HEK293 (cell line): ENCODE results near the gene GTF3C5.

Source experiments
- CTCF ChIA-PET: fragments of 350-600 bp; formaldehyde crosslinking; extraction: SDS; loops from one replicate; lab custom pipeline; 2021; ENCODE audit warnings: antibody characterized with exemption; lab: Yijun Ruan, JAX
- POLR2A ChIA-PET: fragments of 300-600 bp; formaldehyde crosslinking; extraction: SDS; loops from one replicate; lab custom pipeline; 2020; ENCODE audit warnings: antibody characterized with exemption, inconsistent platforms; lab: Yijun Ruan, JAX
- H3K27ac ChIP-seq: fragments of 200-500 bp; sonication (Bioruptor generic); 2 replicates; pipeline ENCODE4 v1.5.1; 2014; ENCODE audit warnings: low read depth, low read length, control low read depth, inconsistent platforms; ENCODE audit errors: extremely low read depth
- H3K36me3 ChIP-seq, 2 experiments: fragments of 200-500 bp in 1 of 2; sonication (Bioruptor generic) in 1 of 2; 1 replicate in 1 of 2; 2 replicates in 1 of 2; pipeline ENCODE4 v1.5.1; 2014 to 2017; ENCODE audit warnings: inconsistent platforms in 2 of 2, low read length in 2 of 2; ENCODE audit not compliant: control insufficient read depth in 2 of 2, insufficient read depth in 1 of 2
- H3K4me1 ChIP-seq: fragments of 200-500 bp; sonication (Bioruptor generic); 2 replicates; pipeline ENCODE4 v1.5.1; 2014; ENCODE audit warnings: mild to moderate bottlenecking, low read length, inconsistent platforms; ENCODE audit not compliant: control insufficient read depth, insufficient read depth
- H3K4me3 ChIP-seq: 2 replicates; pipeline ENCODE4 v1.5.1; 2011; ENCODE audit warnings: low read depth, mild to moderate bottlenecking, control low read depth, low read length, moderate library complexity
- H3K9me3 ChIP-seq: fragments of 200-500 bp; sonication (Bioruptor generic); 2 replicates; pipeline ENCODE4 v1.5.1; 2014; ENCODE audit warnings: low read depth, low read length, inconsistent platforms; ENCODE audit not compliant: control insufficient read depth, insufficient read depth
- GFI1B ChIP-seq: fragments of 450-650 bp; formaldehyde crosslinking; IDR thresholded peaks from 2 replicates; pipeline ENCODE4 v1.5.1; 2016; ENCODE audit warnings: missing biosample characterization, missing genetic modification characterization
- GLI4 ChIP-seq: fragments of 450-650 bp; formaldehyde crosslinking; IDR thresholded peaks from 2 replicates; pipeline ENCODE4 v1.5.1; 2016; ENCODE audit warnings: missing biosample characterization, missing genetic modification characterization
- IKZF3 ChIP-seq: fragments of 450-650 bp; IDR thresholded peaks from 2 replicates; pipeline ENCODE4 v1.5.0; 2018; ENCODE audit warnings: missing biosample characterization, mild to moderate bottlenecking, missing genetic modification characterization, moderate library complexity
- KLF17 ChIP-seq: fragments of 450-650 bp; formaldehyde crosslinking; IDR thresholded peaks from 2 replicates; pipeline ENCODE4 v1.5.1; 2016; ENCODE audit warnings: missing biosample characterization, missing genetic modification characterization
- KLF9 ChIP-seq: fragments of 450-650 bp; formaldehyde crosslinking; IDR thresholded peaks from 2 replicates; pipeline ENCODE4 v1.5.1; 2016; ENCODE audit warnings: missing biosample characterization, missing genetic modification characterization, low read depth
- MZF1 ChIP-seq: fragments of 450-650 bp; formaldehyde crosslinking; IDR thresholded peaks from 2 replicates; pipeline ENCODE4 v1.5.1; 2017; ENCODE audit warnings: missing biosample characterization, missing genetic modification characterization, borderline replicate concordance
- PRDM2 ChIP-seq: fragments of 450-650 bp; formaldehyde crosslinking; IDR thresholded peaks from 2 replicates; pipeline ENCODE4 v1.5.1; 2016; ENCODE audit warnings: missing biosample characterization, missing genetic modification characterization, borderline replicate concordance
- RBAK ChIP-seq: fragments of 450-650 bp; formaldehyde crosslinking; IDR thresholded peaks from 2 replicates; pipeline ENCODE4 v1.5.1; 2016; ENCODE audit warnings: missing biosample characterization, missing genetic modification characterization
- YY1 ChIP-seq: fragments of 450-650 bp; formaldehyde crosslinking; IDR thresholded peaks from 2 replicates; pipeline ENCODE4 v1.5.1; 2018; ENCODE audit warnings: missing biosample characterization, missing genetic modification characterization
- ZBTB1 ChIP-seq: fragments of 450-650 bp; formaldehyde crosslinking; IDR thresholded peaks from 2 replicates; pipeline ENCODE4 v1.5.1; 2016; ENCODE audit warnings: missing biosample characterization, missing genetic modification characterization
- ZBTB48 ChIP-seq: fragments of 450-650 bp; formaldehyde crosslinking; IDR thresholded peaks from 2 replicates; pipeline ENCODE4 v1.5.1; 2016; ENCODE audit warnings: missing biosample characterization, missing genetic modification characterization
- ZNF148 ChIP-seq: fragments of 450-650 bp; formaldehyde crosslinking; IDR thresholded peaks from 2 replicates; pipeline ENCODE4 v1.5.0; 2017; ENCODE audit warnings: missing biosample characterization, missing genetic modification characterization, borderline replicate concordance
- ZNF175 ChIP-seq: fragments of 450-650 bp; formaldehyde crosslinking; IDR thresholded peaks from 2 replicates; pipeline ENCODE4 v1.5.1; 2016; ENCODE audit warnings: missing biosample characterization, missing genetic modification characterization
- ZNF24 ChIP-seq: fragments of 450-650 bp; formaldehyde crosslinking; IDR thresholded peaks from 2 replicates; pipeline ENCODE4 v1.5.1; 2016; ENCODE audit warnings: missing biosample characterization, missing genetic modification characterization
- ZNF704 ChIP-seq: fragments of 450-650 bp; formaldehyde crosslinking; IDR thresholded peaks from 2 replicates; pipeline ENCODE4 v1.5.1; 2016; ENCODE audit warnings: missing biosample characterization, missing genetic modification characterization
- ZNF776 ChIP-seq: fragments of 450-650 bp; formaldehyde crosslinking; IDR thresholded peaks from 2 replicates; pipeline ENCODE4 v1.5.0; 2017; ENCODE audit warnings: missing biosample characterization, missing genetic modification characterization, borderline replicate concordance
- ZNF837 ChIP-seq: fragments of 450-650 bp; formaldehyde crosslinking; IDR thresholded peaks from 2 replicates; pipeline ENCODE4 v1.5.1; 2016; ENCODE audit warnings: missing biosample characterization, missing genetic modification characterization
- ZSCAN4 ChIP-seq: fragments of 450-650 bp; formaldehyde crosslinking; IDR thresholded peaks from 2 replicates; pipeline ENCODE4 v1.5.1; 2017; ENCODE audit warnings: missing biosample characterization, missing genetic modification characterization

The GTF3C5 gene

GRCh38 chr9:132990781-132991180 is 40.0 kb upstream of the GTF3C5 start:
- no peaks in the 10 kb centered on the region for H3K9me3 ChIP-seq
- H3K4me3 ChIP-seq = no peak overlapping the region
- H3K4me1 ChIP-seq = no peaks in the 10 kb centered on the region
- ChIA-PET CTCF (interaction anchor here (0.7 to 3.5 kb wide), 3 partner anchors 13 to 31 kb away, joined by 4 to 24 read pairs (median 5); partner anchors contain the start of gene GFI1B), POLR2A (no interaction called here)
- TF ChIP-seq ZNF24 (tag by site-specific recombination) = no peak
- no peaks in the 10 kb centered on the region for H3K36me3 ChIP-seq
- H3K27ac ChIP-seq = no peak overlapping the region

GRCh38 chr9:132991351-132992300 is 39.2 kb upstream of the GTF3C5 start:
- no peak overlapping the region for H3K27ac ChIP-seq
- no peaks in the 10 kb centered on the region for H3K36me3 ChIP-seq
- TF ChIP-seq KLF9 = no peak
- no peak for TF ChIP-seq YY1 (tag by site-specific recombination)
- TF ChIP-seq ZNF148 = no peak
- TF ChIP-seq RBAK (tag by site-specific recombination) = no peak
- no peak for TF ChIP-seq ZBTB1 (tag by site-specific recombination)
- TF ChIP-seq ZNF837 (tag by site-specific recombination) = no peak
- TF ChIP-seq ZSCAN4 (tag by site-specific recombination) = no peak
- no peak for TF ChIP-seq ZNF175 (tag by site-specific recombination)
- H3K4me3 ChIP-seq = no peak overlapping the region
- H3K4me1 ChIP-seq = no peaks in the 10 kb centered on the region
- ChIA-PET POLR2A (no interaction called here), CTCF (interaction anchor here (0.6 to 3.5 kb wide), 5 partner anchors 14 to 31 kb away, joined by 3 to 24 read pairs (median 5); partner anchors contain the start of gene GFI1B)
- no peaks in the 10 kb centered on the region for H3K9me3 ChIP-seq

GRCh38 chr9:132993511-132993939 is 37.3 kb upstream of the GTF3C5 start:
- H3K4me1 ChIP-seq = no peaks in the 10 kb centered on the region
- H3K27ac ChIP-seq = no peak overlapping the region
- H3K9me3 ChIP-seq = no peaks in the 10 kb centered on the region
- POLR2A ChIA-PET = interaction anchor here (1.4 to 2.0 kb wide), 2 partner anchors 30 to 37 kb away, joined by 3 to 9 read pairs; partner anchors contain the start of gene GTF3C5
- CTCF ChIA-PET = interaction anchor here (0.6 to 3.5 kb wide), 6 partner anchors 16 to 1152 kb away, joined by 3 to 24 read pairs (median 6); partner anchors contain the start of genes DDX31 and GFI1B
- H3K4me3 ChIP-seq = no peak overlapping the region
- H3K36me3 ChIP-seq = no peaks in the 10 kb centered on the region
- TF ChIP-seq MZF1 (tag by site-specific recombination) (no peak), ZNF704 (tag by site-specific recombination) (no peak), IKZF3 (no peak), GFI1B (tag by site-specific recombination) (no peak), KLF17 (no peak), PRDM2 (tag by site-specific recombination) (no peak), ZBTB48 (no peak), GLI4 (tag by site-specific recombination) (no peak), ZNF776 (tag by site-specific recombination) (no peak)
